Tibial artery (tissue), 4 donors: ENCODE data around the gene RIMBP2.

Experiments
- DNase-seq, 2 donors: peaks; one replicate each; pipeline ENCODE4 v3.0.0-alpha.2; 2019
- H3K27ac ChIP-seq, 2 donors: fragments of 200-600 bp; sonication (generic) in 1 of 2; 1 replicate in 1 of 2; 2 replicates in 1 of 2; pipeline ENCODE4 v1.5.1; 2018 to 2019; ENCODE audit warnings: mild to moderate bottlenecking in 1 of 2
- H3K27me3 ChIP-seq, 2 donors: fragments of 200-600 bp; sonication (generic) in 1 of 2; one replicate each; pipeline versions ENCODE4 v1.5.1 to v1.6.0; 2016 to 2019
- H3K36me3 ChIP-seq, 3 donors: fragments of 200-600 bp; sonication (generic) in 2 of 3; one replicate each; pipeline ENCODE4 v1.5.1; 2016 to 2019; ENCODE audit warnings: mild to moderate bottlenecking in 2 of 3
- H3K4me1 ChIP-seq, 4 donors: fragments of 200-600 bp; sonication (generic) in 2 of 4; 1 replicate in 3 of 4; 2 replicates in 1 of 4; pipeline ENCODE4 v1.5.1; 2016 to 2019
- H3K4me3 ChIP-seq, 2 donors: fragments of 200-600 bp; sonication (generic) in 1 of 2; 1 replicate in 1 of 2; 2 replicates in 1 of 2; pipeline ENCODE4 v1.5.1; 2018 to 2019; ENCODE audit warnings: mild to moderate bottlenecking in 2 of 2
- H3K9me3 ChIP-seq, 3 donors: fragments of 200-600 bp; sonication (generic) in 1 of 3; one replicate each; pipeline ENCODE4 v1.5.1; 2016 to 2019
- CTCF ChIP-seq, 2 experiments: fragments of 200-600 bp in 1 of 2; fragments of 450-650 bp in 1 of 2; IDR thresholded peaks; one replicate each; pipeline ENCODE4 v1.5.1; 2017 to 2019; ENCODE audit warnings: antibody characterized with exemption in 2 of 2, mild to moderate bottlenecking in 1 of 2, moderate library complexity in 1 of 2
- intact Hi-C: fragments of 100-400 bp; cut with DNase I; formaldehyde crosslinking; loops from one replicate; pipeline ENCODE4 v1.15.0; 2023; ENCODE audit warnings: low total_unique reads

The RIMBP2 gene

GRCh38 chr12:130487636-130488357 lies 228.3 kb downstream of the RIMBP2 start:
- H3K36me3 ChIP-seq, result no peaks in the 10 kb centered on the region
- peaks cover 0 to 6% (median 2%) of the 10 kb centered on the region in 4 donors for H3K4me1 ChIP-seq
- DNase-seq, result no peak
- no peak overlapping the region for H3K4me3 ChIP-seq
- no peaks in the 10 kb centered on the region for H3K9me3 ChIP-seq
- H3K27ac ChIP-seq, result no peak overlapping the region
- peaks cover 0 to 8% of the 10 kb centered on the region in 2 donors for H3K27me3 ChIP-seq
- no peak for TF ChIP-seq CTCF (IDR thresholded peaks at IDR 0.05)
- intact Hi-C loops, result no loop called here

GRCh38 chr12:130486891-130487416 lies 229.1 kb downstream of the RIMBP2 start:
- Histone ChIP-seq H3K27me3 (peaks cover 0 to 11% of the 10 kb centered on the region in 2 donors), H3K27ac (no peak overlapping the region), H3K9me3 (no peaks in the 10 kb centered on the region), H3K4me1 (peaks cover 0 to 6% (median 2%) of the 10 kb centered on the region in 4 donors), H3K36me3 (no peaks in the 10 kb centered on the region), H3K4me3 (no peak overlapping the region)
- peak in 1 of 2 donors; percentile 48 for DNase-seq
- TF ChIP-seq CTCF (IDR thresholded peaks at IDR 0.05), result no peak
- intact Hi-C loops, result no loop called here

GRCh38 chr12:130486146-130486435 lies 230.0 kb downstream of the RIMBP2 start:
- Histone ChIP-seq H3K4me1 (no peaks in the 10 kb centered on the region), H3K4me3 (no peak overlapping the region), H3K36me3 (no peaks in the 10 kb centered on the region), H3K9me3 (no peaks in the 10 kb centered on the region), H3K27ac (no peak overlapping the region), H3K27me3 (peaks cover 0 to 19% of the 10 kb centered on the region in 2 donors)
- intact Hi-C loops, result no loop called here
- no peak for TF ChIP-seq CTCF (IDR thresholded peaks at IDR 0.05)
- DNase-seq, result peak in 1 of 2 donors; percentile 40

- no peak overlapping the region for H3K4me3 ChIP-seq
- no peaks in the 10 kb centered on the region for H3K9me3 ChIP-seq
- peaks cover 0 to 25% of the 10 kb centered on the region in 2 donors for H3K27me3 ChIP-seq
- H3K27ac ChIP-seq, result no peak overlapping the region
- no peaks in the 10 kb centered on the region for H3K36me3 ChIP-seq
- DNase-seq, result no peak
- intact Hi-C loops, result no loop called here
- TF ChIP-seq CTCF (IDR thresholded peaks at IDR 0.05), result no peak
- H3K4me1 ChIP-seq, result no peaks in the 10 kb centered on the region
Observed at GRCh38 chr12:130485291-130486145, 230.6 kb downstream of the RIMBP2 start.

- Histone ChIP-seq H3K27me3 (peaks cover 0 to 27% of the 10 kb centered on the region in 2 donors), H3K9me3 (no peaks in the 10 kb centered on the region), H3K36me3 (no peaks in the 10 kb centered on the region), H3K4me3 (no peak overlapping the region), H3K27ac (no peak overlapping the region), H3K4me1 (no peaks in the 10 kb centered on the region)
- no peak for DNase-seq
- no peak for TF ChIP-seq CTCF (IDR thresholded peaks at IDR 0.05)
- intact Hi-C loops, result no loop called here
Observed at GRCh38 chr12:130484221-130484620, 231.9 kb downstream of the RIMBP2 start.
